Stimulated activated naive CD8-positive, alpha-beta T cell treated with anti-CD3 and anti-CD28 coated beads, Interleukin-15, Interleukin-2, amounts not matched to agents 100 U/mL and 50 U/mL, for 24 hours (primary cell): ENCODE measurements around the gene CCDC169.

Experiments used
- ATAC-seq: fragments of 150-1000 bp; cut with Tn5 transposase; one replicate; pipeline ENCODE4 v1.10.0; 2021
- DNase-seq: peaks from one replicate; pipeline ENCODE4 v3.0.0; 2021

CCDC169 gene

GRCh38 chr13:36242761-36243160 lies 54.9 kb downstream of the CCDC169 start:
- ATAC-seq: no peak
- no peak for DNase-seq

- ATAC-seq (no peak), DNase-seq (no peak)
Measured at GRCh38 chr13:36231236-36231635, 66.4 kb downstream of the CCDC169 start.

GRCh38 chr13:36224730-36225129 lies 72.9 kb downstream of the CCDC169 start:
- DNase-seq (no peak), ATAC-seq (no peak)

GRCh38 chr13:36219883-36220282 lies 77.7 kb downstream of the CCDC169 start:
- no peak for ATAC-seq

GRCh38 chr13:36217456-36217855 lies 80.2 kb downstream of the CCDC169 start:
- ATAC-seq: no peak
- DNase-seq: no peak

More at GRCh38 chr13:36219883-36220282, 77.7 kb downstream of the CCDC169 start:
- no peak for DNase-seq

- ATAC-seq: no peak
- DNase-seq: no peak
Measured at GRCh38 chr13:36214163-36214921, 83.3 kb downstream of the CCDC169 start, which contains the start of gene SOHLH2. TSS of gene SOHLH2 (minus strand) at chr13:36214556. CDS start at chr13:36214526, 30 bp downstream.

GRCh38 chr13:36212789-36213188 lies 84.8 kb downstream of the CCDC169 start:
- DNase-seq: no peak
- no peak for ATAC-seq

- DNase-seq (no peak), ATAC-seq (no peak)
Measured at GRCh38 chr13:36211567-36211966, 86.0 kb downstream of the CCDC169 start.

GRCh38 chr13:36210738-36211137 lies 86.9 kb downstream of the CCDC169 start:
- DNase-seq (no peak), ATAC-seq (no peak)

GRCh38 chr13:36207672-36208071 lies 89.9 kb downstream of the CCDC169 start:
- no peak for ATAC-seq

GRCh38 chr13:36193151-36193855 lies 104.3 kb downstream of the CCDC169 start:
- DNase-seq (no peak), ATAC-seq (no peak)

More at GRCh38 chr13:36207672-36208071, 89.9 kb downstream of the CCDC169 start:
- DNase-seq: no peak

- DNase-seq (no peak), ATAC-seq (no peak)
Measured at GRCh38 chr13:36192166-36192565, 105.4 kb downstream of the CCDC169 start.

GRCh38 chr13:36190771-36191170 lies 106.8 kb downstream of the CCDC169 start:
- ATAC-seq: no peak
- no peak for DNase-seq

GRCh38 chr13:36188441-36188840 lies 109.2 kb downstream of the CCDC169 start:
- no peak for ATAC-seq
- DNase-seq: no peak

GRCh38 chr13:36183901-36184300 lies 113.7 kb downstream of the CCDC169 start:
- no peak for ATAC-seq
- DNase-seq: no peak
